Thyroid gland (tissue), 4 donors: ENCODE data around the gene ATP1B1. TPM values are rescaled to one million over a fixed set of nuclear protein-coding genes. Genes with fewer than 3 reads are reported as not detected.
A peak's percentile ranks its signal among the peaks of the same experiment; 100 is the strongest.
"Not testable (repeated sequence)": the region's sequence is repeated elsewhere in the genome, so short reads cannot be mapped to it uniquely, and the experiment has no call there.

Experiments used
- DNase-seq, 2 donors: peaks; one replicate each; pipeline ENCODE4 v3.0.0-alpha.2; 2019
- H3K27ac ChIP-seq, 3 donors: fragments of 200-600 bp; sonication (generic); 1 replicate in 2 of 3; 2 replicates in 1 of 3; pipeline ENCODE4 v1.5.1; 2016 to 2019; ENCODE audit warnings: mild to moderate bottlenecking in 1 of 3, moderate library complexity in 1 of 3
- H3K27me3 ChIP-seq: fragments of 200-600 bp; sonication (generic); one replicate; pipeline ENCODE4 v1.5.1; 2019
- H3K36me3 ChIP-seq, 2 donors: fragments of 200-600 bp; sonication (generic); one replicate each; pipeline ENCODE4 v1.5.1; 2016 to 2019
- H3K4me1 ChIP-seq, 2 donors: fragments of 200-600 bp; sonication (generic); one replicate each; pipeline ENCODE4 v1.5.1; 2017 to 2019
- H3K4me3 ChIP-seq, 3 donors: fragments of 200-600 bp; sonication (generic); replicated peaks in 1 of 3; 1 replicate in 2 of 3; 2 replicates in 1 of 3; pipeline ENCODE4 v1.5.1; 2016; ENCODE audit warnings: mild to moderate bottlenecking in 1 of 3
- H3K9me3 ChIP-seq: fragments of 200-600 bp; sonication (generic); one replicate; pipeline ENCODE4 v1.5.1; 2017
- CTCF ChIP-seq, 6 experiments: fragments of 200-600 bp in 3 of 6; fragments of 450-650 bp in 3 of 6; sonication (generic) in 3 of 6; IDR thresholded peaks; one replicate each; pipeline ENCODE4 v1.5.1; 2016 to 2019; ENCODE audit warnings: antibody characterized with exemption in 6 of 6, mild to moderate bottlenecking in 2 of 6, inconsistent platforms in 1 of 6, moderate library complexity in 1 of 6
- POLR2A ChIP-seq, 2 donors: fragments of 450-650 bp; IDR thresholded peaks; one replicate each; pipeline ENCODE4 v1.6.1; 2017; ENCODE audit warnings: antibody characterized with exemption in 2 of 2, mild to moderate bottlenecking in 2 of 2, moderate library complexity in 1 of 2
- WGBS, 2 donors: methylation state at CpG; one replicate each; pipeline ENCODE4 v1.1.5; 2017; 5-methylcytosine and 5-hydroxymethylcytosine counted together
- intact Hi-C: fragments of 100-400 bp; cut with DNase I; formaldehyde crosslinking; loops from one replicate; pipeline ENCODE4 v1.15.1; 2023
- total RNA-seq, 4 donors: library from RNA; depleted of rRNA; stranded (reverse); fragments of >200 nt; gene quantifications; one replicate each; pipeline ENCODE4 v1.2.3, GENCODE V29; 2016

The ATP1B1 gene
- total RNA-seq, 4 donors from 2014 or later: 310 to 509 (median 429) TPM

- Histone ChIP-seq H3K4me3 (no peak overlapping the region), H3K36me3 (no peaks in the 10 kb centered on the region), H3K9me3 (no peaks in the 10 kb centered on the region), H3K27ac (peak overlapping the region; percentile 10 to 73 (median 69)), H3K4me1 (peaks cover 5 to 15% of the 10 kb centered on the region in 2 donors), H3K27me3 (no peaks in the 10 kb centered on the region)
- 71 to 87% methylated on average over 3 of the region's 3 CpGs for WGBS, 2 donors
- DNase-seq: no peak
- intact Hi-C loops: no loop called here
- TF ChIP-seq POLR2A (IDR thresholded peaks at IDR 0.05) (no peak), CTCF (IDR thresholded peaks at IDR 0.05) (no peak)
These were observed 54.5 kb downstream of the ATP1B1 start for GRCh38 chr1:169160845-169161495.

GRCh38 chr1:169161496-169162194 lies 55.2 kb downstream of the ATP1B1 start:
- H3K27ac ChIP-seq: peak overlapping the region; percentile 10 to 73 (median 69)
- intact Hi-C loops: no loop called here
- 85 to 94% methylated on average over 4 of the region's 4 CpGs for WGBS, 2 donors
- no peak overlapping the region for H3K4me3 ChIP-seq
- H3K36me3 ChIP-seq: no peaks in the 10 kb centered on the region
- H3K4me1 ChIP-seq: peaks cover 5 to 15% of the 10 kb centered on the region in 2 donors
- TF ChIP-seq POLR2A (IDR thresholded peaks at IDR 0.05) (no peak), CTCF (IDR thresholded peaks at IDR 0.05) (no peak)
- no peaks in the 10 kb centered on the region for H3K9me3 ChIP-seq
- no peaks in the 10 kb centered on the region for H3K27me3 ChIP-seq
- DNase-seq: no peak

- intact Hi-C loops: no loop called here
- H3K27ac ChIP-seq: no peak overlapping the region
These were observed 56.6 kb downstream of the ATP1B1 start for GRCh38 chr1:169163059-169163458.

GRCh38 chr1:169175461-169175860 lies 69.0 kb downstream of the ATP1B1 start:
- DNase-seq: no peak
- Histone ChIP-seq H3K9me3 (no peaks in the 10 kb centered on the region), H3K36me3 (no peaks in the 10 kb centered on the region), H3K4me1 (no peaks in the 10 kb centered on the region), H3K27ac (no peak overlapping the region), H3K4me3 (no peak overlapping the region), H3K27me3 (no peaks in the 10 kb centered on the region)
- 84 to 87% methylated on average over 2 of the region's 2 CpGs for WGBS, 2 donors
- TF ChIP-seq CTCF (IDR thresholded peaks at IDR 0.05) (no peak), POLR2A (IDR thresholded peaks at IDR 0.05) (no peak)
- intact Hi-C loops: no loop called here

More at GRCh38 chr1:169163059-169163458, 56.6 kb downstream of the ATP1B1 start:
- Histone ChIP-seq H3K4me1 (peaks cover 5 to 15% of the 10 kb centered on the region in 2 donors), H3K27me3 (no peaks in the 10 kb centered on the region), H3K36me3 (no peaks in the 10 kb centered on the region), H3K9me3 (no peaks in the 10 kb centered on the region), H3K4me3 (no peak overlapping the region)
- no peak for DNase-seq
- TF ChIP-seq POLR2A (IDR thresholded peaks at IDR 0.05): no peak
- no peak for TF ChIP-seq CTCF (IDR thresholded peaks at IDR 0.05)
- 67 to 93% methylated on average over 5 of the region's 5 CpGs for WGBS, 2 donors

GRCh38 chr1:169179431-169179830 lies 72.9 kb downstream of the ATP1B1 start:
- H3K4me1 ChIP-seq, H3K9me3 ChIP-seq, intact Hi-C loops, H3K36me3 ChIP-seq, H3K27me3 ChIP-seq, H3K4me3 ChIP-seq, DNase-seq, H3K27ac ChIP-seq: not testable (repeated sequence)
- whole genome bisulfite sequencing, 2 donors: 94 to 99% methylated on average over 3 of the region's 3 CpGs
